22Rv1 (cell line): ENCODE measurements around the gene COL24A1.

Experiments
- H3K27ac ChIP-seq: fragments of 450-650 bp; 2 replicates; pipeline ENCODE4 v1.5.1; 2017
- ZFX ChIP-seq: fragments of 450-650 bp; IDR thresholded peaks from 2 replicates; pipeline ENCODE4 v1.6.1; 2017; ENCODE audit warnings: antibody characterized with exemption, borderline replicate concordance
- TF ChIP-seq, protein P1 (sequence below): fragments of 450-650 bp; IDR thresholded peaks from 2 replicates; pipeline ENCODE4 v1.5.1; 2017; ENCODE audit warnings: mild to moderate bottlenecking

COL24A1 gene

GRCh38 chr1:85857991-85858390, 298.6 kb downstream of the COL24A1 start:
- H3K27ac ChIP-seq, result no peak overlapping the region
- TF ChIP-seq, protein P1, sequence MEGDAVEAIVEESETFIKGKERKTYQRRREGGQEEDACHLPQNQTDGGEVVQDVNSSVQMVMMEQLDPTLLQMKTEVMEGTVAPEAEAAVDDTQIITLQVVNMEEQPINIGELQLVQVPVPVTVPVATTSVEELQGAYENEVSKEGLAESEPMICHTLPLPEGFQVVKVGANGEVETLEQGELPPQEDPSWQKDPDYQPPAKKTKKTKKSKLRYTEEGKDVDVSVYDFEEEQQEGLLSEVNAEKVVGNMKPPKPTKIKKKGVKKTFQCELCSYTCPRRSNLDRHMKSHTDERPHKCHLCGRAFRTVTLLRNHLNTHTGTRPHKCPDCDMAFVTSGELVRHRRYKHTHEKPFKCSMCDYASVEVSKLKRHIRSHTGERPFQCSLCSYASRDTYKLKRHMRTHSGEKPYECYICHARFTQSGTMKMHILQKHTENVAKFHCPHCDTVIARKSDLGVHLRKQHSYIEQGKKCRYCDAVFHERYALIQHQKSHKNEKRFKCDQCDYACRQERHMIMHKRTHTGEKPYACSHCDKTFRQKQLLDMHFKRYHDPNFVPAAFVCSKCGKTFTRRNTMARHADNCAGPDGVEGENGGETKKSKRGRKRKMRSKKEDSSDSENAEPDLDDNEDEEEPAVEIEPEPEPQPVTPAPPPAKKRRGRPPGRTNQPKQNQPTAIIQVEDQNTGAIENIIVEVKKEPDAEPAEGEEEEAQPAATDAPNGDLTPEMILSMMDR, result no peak
- TF ChIP-seq ZFX, result no peak

DNA sequence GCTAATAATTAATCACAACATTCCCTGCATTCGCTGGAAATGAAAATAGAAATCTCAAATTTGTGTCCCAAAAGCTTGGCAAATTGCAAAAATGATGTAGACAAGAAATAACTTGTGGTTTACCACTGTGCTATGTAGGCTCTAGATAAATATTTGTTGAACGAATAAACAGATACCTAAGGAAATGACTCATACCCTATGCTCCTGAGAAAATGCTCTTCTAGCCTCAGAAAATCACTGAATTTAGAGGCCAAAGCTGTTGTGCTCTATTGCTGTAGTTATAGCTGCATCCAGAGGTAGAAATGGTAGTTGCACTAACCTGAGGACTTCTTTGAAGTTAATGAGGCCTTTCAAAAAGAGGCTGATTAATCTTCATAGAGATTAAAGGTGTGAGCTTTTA, 306.3 kb downstream of the COL24A1 start:
- TF ChIP-seq, protein P1, result no peak
- no peak for TF ChIP-seq ZFX
- peak overlapping the region; percentile 50 for H3K27ac ChIP-seq

DNA sequence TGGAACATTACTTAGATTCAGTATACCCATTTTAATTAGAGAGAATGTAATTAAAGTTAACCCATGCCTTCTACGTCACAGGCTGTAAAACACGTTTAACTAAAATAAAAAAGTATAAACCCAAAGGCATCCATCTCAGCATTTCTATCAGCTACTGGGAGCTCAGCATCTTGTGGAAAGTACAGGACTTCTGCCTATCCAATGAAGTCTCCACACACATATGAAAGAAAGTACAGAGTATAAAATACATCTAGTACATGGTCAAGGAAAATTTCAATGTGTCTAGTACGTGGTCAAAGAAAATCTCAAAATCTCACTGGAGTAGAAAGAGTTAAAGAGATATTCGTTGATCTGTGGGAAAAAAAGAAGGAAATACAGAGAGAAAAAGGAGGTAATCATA, 306.9 kb downstream of the COL24A1 start:
- TF ChIP-seq, protein P1, result no peak
- TF ChIP-seq ZFX, result no peak
- H3K27ac ChIP-seq, result peak overlapping the region; percentile 50

- H3K27ac ChIP-seq, result no peak overlapping the region
- TF ChIP-seq, protein P1, result no peak
- no peak for TF ChIP-seq ZFX
Observed at GRCh38 chr1:85847356-85847755, 309.2 kb downstream of the COL24A1 start.

DNA sequence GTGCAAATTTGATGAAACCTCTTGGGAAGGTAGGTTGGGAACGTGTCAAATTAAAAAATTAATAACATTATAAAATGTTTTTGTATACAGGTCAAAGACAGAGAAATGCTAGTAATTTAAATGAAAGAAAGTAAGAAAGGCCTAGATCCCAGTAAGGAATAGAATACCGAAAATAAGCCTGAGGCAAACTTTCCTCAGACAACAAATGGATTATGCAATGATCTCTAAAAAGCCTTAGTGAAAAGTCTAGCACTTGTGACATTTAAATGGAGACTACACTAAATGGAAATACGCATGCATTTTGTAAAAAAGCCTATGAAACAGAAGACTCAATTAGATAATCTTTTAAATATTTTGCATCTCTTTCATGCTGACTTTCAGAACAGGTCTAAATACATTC, 309.9 kb downstream of the COL24A1 start:
- TF ChIP-seq ZFX, result no peak
- TF ChIP-seq, protein P1, result no peak
- H3K27ac ChIP-seq, result no peak overlapping the region

DNA sequence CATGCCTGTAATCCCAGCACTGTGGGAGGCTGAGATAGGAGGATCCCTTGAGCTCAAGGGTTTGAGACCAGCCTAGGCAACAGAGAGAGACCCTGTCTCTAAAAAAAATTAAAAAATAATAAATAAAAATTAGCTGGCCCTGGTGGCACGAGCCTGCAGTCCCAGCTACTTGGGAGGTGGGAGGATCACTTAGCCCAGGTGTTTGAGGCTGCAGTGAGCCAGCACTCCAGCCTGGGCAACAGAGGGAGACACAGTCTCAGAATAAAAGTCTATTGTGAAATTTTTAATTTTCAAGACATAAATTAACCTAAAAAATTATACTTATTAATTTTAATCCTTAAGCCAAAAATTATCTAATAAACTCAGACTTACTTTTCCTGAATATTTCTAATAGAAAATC, 317.1 kb downstream of the COL24A1 start:
- TF ChIP-seq ZFX, result no peak
- TF ChIP-seq, protein P1, result no peak
- H3K27ac ChIP-seq, result no peak overlapping the region

DNA sequence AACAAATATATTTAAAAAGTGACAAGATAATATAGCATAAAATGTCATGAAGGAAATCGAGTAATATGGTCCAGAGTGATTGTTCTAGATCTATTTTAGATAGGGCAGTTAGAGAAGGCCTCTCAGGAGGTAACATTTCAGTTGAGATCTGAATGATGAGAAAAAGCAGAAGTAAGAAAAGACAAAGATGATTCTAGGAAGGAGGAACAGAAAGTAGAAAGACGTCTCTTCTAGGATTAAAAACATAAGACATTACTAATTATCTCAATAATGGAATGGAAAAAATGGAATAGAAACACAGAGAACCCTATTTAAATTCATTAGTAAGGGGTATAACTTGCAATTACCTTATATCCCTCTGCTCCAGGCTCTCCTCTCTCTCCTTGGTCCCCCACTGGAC, 318.3 kb downstream of the COL24A1 start:
- no peak for TF ChIP-seq ZFX
- TF ChIP-seq, protein P1, result no peak
- H3K27ac ChIP-seq, result no peak overlapping the region
